ENCODE measurements around the gene TCP1. TPM values are rescaled to one million over a fixed set of nuclear protein-coding genes. Genes with fewer than 3 reads are reported as not detected.
A peak's percentile ranks its signal among the peaks of the same experiment; 100 is the strongest.

Gene TCP1
- total and polyA plus RNA-seq, 2 experiments from 2014 or later = 222 to 346 TPM

GRCh38 chr6:159754401-159754800, 35.0 kb downstream of the TCP1 start:
- Histone ChIP-seq H3F3A (replicated peaks; ENCODE audit: low read depth) (peaks cover 2% of the 10 kb centered on the region; the same call in 1 of the 2 replicates), H4K20me1 (replicated peaks; ENCODE audit: insufficient read depth) (no peaks in the 10 kb centered on the region), H3K27me3 (ENCODE audit: insufficient read depth) (no peaks in the 10 kb centered on the region), H3K4me2 (no peak overlapping the region), H3K4me3 (no peak overlapping the region), H3K27ac (ENCODE audit: low read depth) (0 out of 2 replicates have a peak overlapping the region, but pooled peaks have one; percentile 17), H3K79me2 (replicated peaks; ENCODE audit: insufficient read depth) (peaks cover 16% of the 10 kb centered on the region; the same call in 1 of the 2 replicates), H3K36me3 (ENCODE audit: insufficient read depth) (peaks cover 59% of the 10 kb centered on the region; the same call in 1 of the 2 replicates), H2AFZ (no peak overlapping the region), H3K9me2 (ENCODE audit: insufficient read depth) (no peaks in the 10 kb centered on the region), H3K4me1 (ENCODE audit: insufficient read depth) (0 out of 2 replicates have a peak, but pooled peaks cover under 1% of the 10 kb centered on the region)
- Mint-ChIP-seq H3K4me1 (peaks cover 11% of the 10 kb centered on the region), H3K27me3 (ENCODE audit: insufficient read depth, low read depth, poor library complexity) (no peaks in the 10 kb centered on the region), H3K36me3 (ENCODE audit: low read depth) (peaks cover 85% of the 10 kb centered on the region), H3K9me3 (no peaks in the 10 kb centered on the region), H3K27ac (no peak overlapping the region), H3K4me3 (no peak overlapping the region)
- no peak for ATAC-seq
- TF ChIP-seq ETS1 (IDR thresholded peaks at IDR 0.05) (no peak), JUNB (IDR thresholded peaks at IDR 0.05; ENCODE audit: unreplicated experiment) (no peak), POLR2AphosphoS5 (IDR thresholded peaks at IDR 0.05; ENCODE audit: low read depth) (no peak), CTCF (conservative IDR thresholded peaks at IDR 0.05; ENCODE audit: low read depth in 2 of 2) (no peak), ZNF462 (CRISPR knock-in tag; IDR thresholded peaks at IDR 0.05) (no peak), ZNF331 (CRISPR knock-in tag; IDR thresholded peaks at IDR 0.05; ENCODE audit: low read depth) (no peak), EZH2phosphoT487 (IDR thresholded peaks at IDR 0.05; ENCODE audit: unreplicated experiment) (no peak), ZNF114 (CRISPR knock-in tag; IDR thresholded peaks at IDR 0.05) (no peak), CREB1 (CRISPR knock-in tag; IDR thresholded peaks at IDR 0.05; ENCODE audit: low read depth) (no peak), REST (IDR thresholded peaks at IDR 0.05; ENCODE audit: unreplicated experiment) (no peak), NANOG (IDR thresholded peaks at IDR 0.05; ENCODE audit: borderline replicate concordance) (no peak), STAT1 (IDR thresholded peaks at IDR 0.05; ENCODE audit: unreplicated experiment) (no peak), EZH2 (IDR thresholded peaks at IDR 0.05; ENCODE audit: low read depth, unreplicated experiment) (no peak)
- DNase-seq (ENCODE audit: low spot score) = no peak

Data from GM23338 (cell line).